ENCODE data around the gene FAM184B. TPM values are rescaled to one million over a fixed set of nuclear protein-coding genes. Genes with fewer than 3 reads are reported as not detected.

FAM184B gene
- total RNA-seq, 1 donor from 2014 or later: 0.08 TPM

DNA sequence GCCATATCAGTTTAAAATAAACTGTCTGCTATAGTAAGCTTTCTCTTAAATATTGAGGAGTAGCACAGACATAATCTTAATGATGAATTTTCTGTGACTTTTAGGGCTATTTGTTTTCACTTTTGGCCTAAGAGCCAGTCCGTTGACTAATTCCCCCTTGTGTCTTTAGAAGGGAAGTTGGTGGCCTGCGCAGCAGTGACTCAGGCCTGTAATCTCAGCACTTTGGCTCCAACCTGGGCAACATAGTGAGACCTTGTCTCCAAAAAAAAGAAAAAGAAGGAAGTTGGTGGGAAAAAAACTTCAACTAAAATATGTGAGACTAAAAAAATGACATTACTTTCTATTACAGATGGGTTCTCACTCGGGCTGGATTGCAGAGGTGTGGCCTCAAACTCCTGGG lies 32.7 kb upstream of the FAM184B start:
- no peak overlapping the region for H3K4me3 Mint-ChIP-seq (ENCODE audit: unreplicated experiment)
- H3K4me1 Mint-ChIP-seq (ENCODE audit: unreplicated experiment): peaks cover 20% of the 10 kb centered on the region
- no peaks in the 10 kb centered on the region for H3K9me3 Mint-ChIP-seq (ENCODE audit: unreplicated experiment)
- peaks cover 6% of the 10 kb centered on the region for H3K36me3 Mint-ChIP-seq (ENCODE audit: low read depth, unreplicated experiment)
- no peak for TF ChIP-seq CTCF (IDR thresholded peaks at IDR 0.05; ENCODE audit: unreplicated experiment)
- no peak for DNase-seq (ENCODE audit: low spot score)
- H3K27me3 Mint-ChIP-seq (ENCODE audit: unreplicated experiment): peaks cover 7% of the 10 kb centered on the region
- no peak overlapping the region for H3K27ac Mint-ChIP-seq (ENCODE audit: unreplicated experiment)

- Mint-ChIP-seq H3K27me3 (ENCODE audit: unreplicated experiment) (peaks cover 7% of the 10 kb centered on the region), H3K4me1 (ENCODE audit: unreplicated experiment) (peaks cover 30% of the 10 kb centered on the region), H3K4me3 (ENCODE audit: unreplicated experiment) (no peak overlapping the region), H3K9me3 (ENCODE audit: unreplicated experiment) (no peaks in the 10 kb centered on the region), H3K27ac (ENCODE audit: unreplicated experiment) (no peak overlapping the region), H3K36me3 (ENCODE audit: low read depth, unreplicated experiment) (peaks cover 6% of the 10 kb centered on the region)
- DNase-seq (ENCODE audit: low spot score): no peak
- TF ChIP-seq CTCF (IDR thresholded peaks at IDR 0.05; ENCODE audit: unreplicated experiment): no peak
Observed at GRCh38 chr4:17812801-17813200, 31.4 kb upstream of the FAM184B start.

GRCh38 chr4:17812125-17812524 lies 30.7 kb upstream of the FAM184B start:
- peaks cover 7% of the 10 kb centered on the region for H3K27me3 Mint-ChIP-seq (ENCODE audit: unreplicated experiment)
- DNase-seq (ENCODE audit: low spot score): no peak
- H3K4me1 Mint-ChIP-seq (ENCODE audit: unreplicated experiment): peaks cover 32% of the 10 kb centered on the region
- no peak for TF ChIP-seq CTCF (IDR thresholded peaks at IDR 0.05; ENCODE audit: unreplicated experiment)
- H3K27ac Mint-ChIP-seq (ENCODE audit: unreplicated experiment): peak overlapping the region; percentile 44
- H3K36me3 Mint-ChIP-seq (ENCODE audit: low read depth, unreplicated experiment): peaks cover 6% of the 10 kb centered on the region
- H3K9me3 Mint-ChIP-seq (ENCODE audit: unreplicated experiment): no peaks in the 10 kb centered on the region
- peak overlapping the region; percentile 81 for H3K4me3 Mint-ChIP-seq (ENCODE audit: unreplicated experiment)

GRCh38 chr4:17811078-17811603 lies 29.7 kb upstream of the FAM184B start:
- peaks cover 6% of the 10 kb centered on the region for H3K36me3 Mint-ChIP-seq (ENCODE audit: low read depth, unreplicated experiment)
- TF ChIP-seq CTCF (IDR thresholded peaks at IDR 0.05; ENCODE audit: unreplicated experiment): no peak
- no peak for DNase-seq (ENCODE audit: low spot score)
- H3K4me3 Mint-ChIP-seq (ENCODE audit: unreplicated experiment): peak overlapping the region; percentile 99
- no peaks in the 10 kb centered on the region for H3K9me3 Mint-ChIP-seq (ENCODE audit: unreplicated experiment)
- peaks cover 7% of the 10 kb centered on the region for H3K27me3 Mint-ChIP-seq (ENCODE audit: unreplicated experiment)
- peaks cover 32% of the 10 kb centered on the region for H3K4me1 Mint-ChIP-seq (ENCODE audit: unreplicated experiment)
- H3K27ac Mint-ChIP-seq (ENCODE audit: unreplicated experiment): peak overlapping the region; percentile 1

DNA sequence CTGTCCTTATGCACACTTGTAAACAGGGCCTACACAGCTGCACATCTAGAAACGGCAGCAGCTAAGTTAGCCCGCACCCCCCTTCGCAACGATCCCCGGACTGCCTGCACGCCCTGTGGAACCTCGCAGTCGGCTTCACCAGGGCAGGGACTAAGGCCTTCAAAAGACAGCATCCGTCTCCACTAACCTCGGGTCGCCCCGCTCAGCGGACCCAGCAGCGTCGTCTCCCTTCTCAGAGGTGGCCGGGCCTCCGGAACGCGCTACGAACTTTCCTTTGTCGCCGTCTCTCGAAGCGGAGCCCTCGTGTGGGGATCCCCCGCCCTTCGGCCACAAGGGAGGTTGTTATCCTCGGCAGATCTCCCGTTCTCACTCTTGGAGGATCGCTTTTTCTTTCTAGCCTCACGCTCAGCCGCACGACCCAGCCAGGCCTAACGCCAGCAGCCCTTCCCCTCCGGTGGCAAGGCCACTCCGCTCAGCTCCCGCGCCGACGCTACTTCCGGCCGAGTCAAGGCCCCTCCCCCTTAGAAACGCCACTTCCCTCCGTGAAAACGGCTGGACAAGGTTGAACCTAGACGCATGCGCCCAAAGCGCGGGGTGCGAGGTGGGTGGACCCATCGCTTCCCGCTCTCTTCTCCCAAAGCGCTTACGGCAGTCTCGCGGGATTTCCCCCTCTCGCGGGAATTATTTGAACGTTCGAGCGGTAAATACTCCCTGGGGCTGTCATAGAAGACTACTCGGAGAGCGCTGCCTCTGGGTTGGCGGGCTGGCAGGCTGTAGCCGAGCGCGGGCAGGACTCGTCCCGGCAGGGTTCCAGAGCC lies 29.0 kb upstream of the FAM184B start, which contains the start of the genes DCAF16 and NCAPG:
Gene DCAF16 (minus strand): TSS at position 498 of the 818 bp plus-strand sequence. CDS start 6,616 bp downstream, outside the sequence.
Gene NCAPG (plus strand): TSS at position 720 of the 818 bp plus-strand sequence. CDS start 99 bp downstream, outside the sequence.
- no peak for TF ChIP-seq CTCF (IDR thresholded peaks at IDR 0.05; ENCODE audit: unreplicated experiment)
- Mint-ChIP-seq H3K36me3 (ENCODE audit: low read depth, unreplicated experiment) (peaks cover 6% of the 10 kb centered on the region), H3K27me3 (ENCODE audit: unreplicated experiment) (peaks cover 7% of the 10 kb centered on the region), H3K4me1 (ENCODE audit: unreplicated experiment) (peaks cover 32% of the 10 kb centered on the region), H3K4me3 (ENCODE audit: unreplicated experiment) (peak within 1 kb of the TSS; percentile 99), H3K9me3 (ENCODE audit: unreplicated experiment) (no peaks in the 10 kb centered on the region), H3K27ac (ENCODE audit: unreplicated experiment) (peak within 1 kb of the TSS; percentile 98)
- peak; percentile 99 for DNase-seq (ENCODE audit: low spot score)
